HG03064 (cell line): ENCODE data around the gene UPF1.

ENCODE experiments used
- ATAC-seq: cut with Tn5 transposase; IDR thresholded peaks from one replicate; pipeline ENCODE4 v1.9.1; 2021; ENCODE audit warnings: low read depth; ENCODE audit not compliant: unreplicated experiment

UPF1 gene

DNA sequence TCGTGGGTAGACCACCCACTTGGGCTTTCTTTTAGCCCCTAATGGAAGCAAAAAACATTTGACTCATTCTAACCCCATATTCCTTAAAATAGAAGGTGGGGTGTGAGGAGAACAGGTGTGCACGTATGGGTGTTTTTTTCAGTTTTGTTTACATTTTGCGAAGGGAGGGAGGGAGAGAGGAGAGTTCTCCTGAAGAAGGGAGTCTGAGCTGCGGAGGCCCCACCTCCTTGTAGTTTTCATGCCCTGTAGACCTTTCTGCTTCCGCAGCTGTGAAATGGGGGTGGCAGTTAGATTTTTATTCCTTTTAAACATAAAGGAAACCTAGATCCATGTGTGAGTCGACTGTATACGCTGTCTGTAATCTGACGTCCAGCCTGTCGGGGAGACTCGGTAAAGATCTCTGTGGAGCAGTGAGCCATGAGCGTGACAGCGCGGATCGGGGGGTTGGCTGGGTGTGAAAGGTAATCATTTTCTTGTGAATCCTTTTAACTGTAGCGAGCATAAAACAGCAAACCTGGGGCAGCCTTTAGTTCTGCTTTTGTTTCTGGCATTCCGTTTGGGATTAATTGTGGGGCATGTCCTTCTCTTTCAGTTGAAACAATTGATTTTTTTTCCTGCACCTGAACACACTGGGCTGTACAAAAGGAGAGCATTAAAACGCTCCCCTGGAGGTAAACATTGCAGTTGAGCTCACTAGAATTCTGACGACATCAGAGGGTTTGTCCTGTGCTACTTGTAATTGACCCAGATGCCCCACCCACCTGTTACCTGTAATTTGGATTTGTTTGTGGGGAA is 2.3 kb downstream of the UPF1 start:
- ATAC-seq = no peak

DNA sequence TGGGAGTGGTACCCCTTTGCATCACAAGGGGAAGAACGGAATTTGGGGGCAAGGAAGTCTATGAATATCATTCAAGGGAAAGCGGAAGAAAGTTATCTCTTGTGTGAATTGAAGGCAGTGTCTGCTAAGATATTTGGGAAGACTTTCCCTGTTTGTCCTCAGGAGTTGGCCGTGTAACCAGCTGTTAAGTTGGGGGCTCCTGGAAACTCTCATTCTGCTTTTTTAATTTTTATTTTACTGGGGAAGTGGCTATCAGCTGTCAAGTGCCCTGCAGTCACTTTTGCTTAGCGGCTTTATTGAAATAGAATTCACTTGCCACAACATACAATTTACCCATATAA is 2.9 kb downstream of the UPF1 start:
- ATAC-seq = no peak

DNA sequence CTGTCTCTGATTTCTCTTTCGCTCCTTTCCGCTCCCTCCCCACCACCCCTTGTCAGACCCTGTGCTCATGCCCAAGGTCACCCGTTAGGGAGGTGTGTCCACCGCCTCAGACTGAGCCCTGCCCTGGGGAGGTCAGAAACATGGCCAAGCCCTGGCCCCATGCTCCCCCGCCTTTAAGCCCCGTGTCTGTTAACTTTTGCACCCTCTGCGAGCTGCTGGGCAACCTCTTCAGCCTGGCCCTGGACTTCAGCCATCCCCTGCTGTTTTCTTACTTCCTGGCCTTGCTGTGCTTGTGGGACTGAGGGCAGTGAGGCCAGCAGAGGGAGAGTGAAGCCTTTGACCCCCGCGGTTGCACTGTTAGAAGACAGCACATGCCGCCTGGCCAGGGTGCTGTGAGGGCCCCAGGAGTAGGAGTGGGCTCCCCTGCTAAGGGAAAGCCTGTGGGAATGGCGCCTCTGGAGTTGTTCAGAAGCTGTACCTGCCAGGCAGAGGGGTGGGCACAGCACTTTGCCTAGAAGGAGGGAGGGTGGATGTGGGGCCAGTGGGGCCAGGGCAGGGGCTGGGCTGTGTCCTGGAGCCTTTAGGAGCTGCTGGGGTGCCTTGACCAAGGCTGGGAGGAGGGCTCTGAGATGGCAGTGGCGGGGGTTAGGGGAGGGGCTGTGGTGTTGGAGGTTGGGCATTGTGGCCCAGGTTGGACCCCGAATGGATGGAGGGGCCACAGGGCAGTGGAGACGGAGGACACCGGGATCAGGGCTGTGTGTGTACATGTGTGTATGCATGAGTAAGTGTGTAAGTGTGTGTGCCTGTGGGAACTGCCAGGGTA is 7.9 kb downstream of the UPF1 start:
- ATAC-seq = no peak

DNA sequence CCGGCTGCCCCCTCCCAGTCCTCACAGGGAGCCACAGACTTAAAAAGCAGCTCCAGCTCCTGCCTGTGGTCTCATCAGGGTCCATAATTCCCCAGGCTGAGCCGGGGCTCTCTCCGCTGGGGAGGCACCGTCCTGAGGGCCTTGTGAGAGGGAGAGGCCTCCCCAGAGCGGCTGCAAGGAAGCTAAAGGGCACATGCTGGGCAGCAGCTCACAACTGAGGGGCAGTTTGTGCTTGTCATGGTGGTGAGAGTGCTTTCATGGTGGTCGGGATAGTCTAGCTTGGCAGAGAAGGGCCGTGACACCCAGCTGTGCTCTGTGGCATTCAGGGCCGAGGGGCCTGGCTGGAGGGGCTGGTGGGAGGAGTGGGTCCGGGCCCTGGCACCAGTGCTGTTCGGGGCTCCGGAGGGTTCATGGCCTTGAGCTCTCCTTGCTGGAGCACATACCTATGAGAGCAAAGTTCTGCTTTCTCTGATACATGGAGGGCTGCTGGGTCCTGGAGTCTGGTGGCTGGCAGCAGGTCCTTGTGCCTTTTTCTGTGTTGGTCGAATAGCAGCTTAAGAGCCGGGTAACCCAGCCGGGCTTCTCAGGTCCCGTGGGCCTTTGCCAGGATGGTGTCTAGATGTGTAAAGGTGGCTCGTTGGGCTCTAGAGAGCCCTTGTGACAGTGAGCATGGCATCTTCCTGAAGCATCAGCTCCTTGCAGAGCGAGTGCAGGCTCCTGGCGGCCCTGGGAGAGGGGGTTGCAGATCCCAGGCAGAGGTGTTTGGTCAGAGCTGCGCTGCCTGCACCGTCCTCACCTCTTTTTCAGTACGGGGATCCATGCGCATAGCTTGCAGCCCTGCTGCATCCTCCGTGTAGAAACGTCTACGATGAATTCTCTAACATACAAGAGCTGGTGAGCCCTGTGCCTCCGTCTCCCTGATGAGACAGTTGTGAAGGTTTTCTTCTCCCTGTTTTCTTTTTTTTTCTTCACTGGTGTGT is 8.8 kb downstream of the UPF1 start:
- no peak for ATAC-seq

DNA sequence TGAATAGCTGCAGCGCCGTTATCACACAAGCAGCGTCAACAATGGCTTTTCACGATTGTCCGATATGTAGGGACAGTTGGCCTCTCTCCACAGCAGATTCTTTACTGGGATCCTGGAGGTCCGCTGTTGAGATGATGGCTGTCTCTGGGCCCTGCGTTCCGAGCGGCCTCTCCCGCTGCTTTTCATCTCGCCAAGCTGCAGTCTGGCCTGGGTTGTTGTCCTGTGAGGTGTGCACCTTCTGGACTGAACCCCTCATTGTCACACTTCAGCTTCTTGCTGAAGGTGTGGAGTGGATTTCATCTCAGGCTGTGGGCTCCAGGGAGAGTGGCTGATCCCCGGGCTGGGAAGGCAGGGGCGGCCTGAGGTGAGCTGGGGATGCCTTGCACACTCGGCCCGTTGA is 9.6 kb downstream of the UPF1 start:
- ATAC-seq = no peak

DNA sequence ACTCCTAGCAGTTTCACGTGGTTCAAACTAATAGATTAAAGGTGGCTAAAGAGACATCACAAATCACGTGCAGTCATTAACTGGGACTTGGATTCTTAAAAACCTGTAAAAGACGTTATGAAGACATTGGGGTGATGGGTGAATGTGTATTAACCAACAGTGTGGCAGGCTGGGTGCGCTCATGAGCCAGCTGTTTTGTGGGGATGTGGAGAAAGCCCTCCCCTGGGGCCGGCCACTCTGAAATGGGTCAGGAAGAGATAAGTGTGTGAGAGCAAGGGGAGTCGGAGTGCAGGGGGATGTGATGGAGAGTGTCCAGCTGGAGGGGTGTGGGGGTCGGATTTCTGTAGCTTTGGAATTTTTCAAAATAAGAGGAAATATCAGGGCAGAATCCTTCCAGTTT is 10.4 kb downstream of the UPF1 start:
- ATAC-seq = no peak

DNA sequence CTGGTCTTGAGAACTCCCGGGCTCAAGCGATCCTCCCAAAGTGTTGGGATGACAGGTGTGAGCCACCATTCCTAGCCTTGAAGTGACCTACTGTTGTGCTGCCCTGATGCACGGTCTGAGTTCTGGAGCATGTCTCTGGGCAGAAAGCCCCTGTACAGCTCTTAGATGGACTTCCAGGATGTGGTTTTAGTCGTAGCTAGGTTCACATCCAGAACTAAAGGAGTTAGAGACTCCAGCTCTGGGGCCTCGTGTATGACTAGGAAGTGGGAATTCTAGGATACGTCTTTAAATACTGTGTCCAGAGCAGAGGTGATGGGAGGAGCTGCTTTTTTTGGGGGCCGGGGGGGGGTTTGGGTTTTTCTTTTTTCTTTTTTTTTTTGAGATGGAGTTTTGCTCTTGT is 12.2 kb downstream of the UPF1 start:
- no peak for ATAC-seq

DNA sequence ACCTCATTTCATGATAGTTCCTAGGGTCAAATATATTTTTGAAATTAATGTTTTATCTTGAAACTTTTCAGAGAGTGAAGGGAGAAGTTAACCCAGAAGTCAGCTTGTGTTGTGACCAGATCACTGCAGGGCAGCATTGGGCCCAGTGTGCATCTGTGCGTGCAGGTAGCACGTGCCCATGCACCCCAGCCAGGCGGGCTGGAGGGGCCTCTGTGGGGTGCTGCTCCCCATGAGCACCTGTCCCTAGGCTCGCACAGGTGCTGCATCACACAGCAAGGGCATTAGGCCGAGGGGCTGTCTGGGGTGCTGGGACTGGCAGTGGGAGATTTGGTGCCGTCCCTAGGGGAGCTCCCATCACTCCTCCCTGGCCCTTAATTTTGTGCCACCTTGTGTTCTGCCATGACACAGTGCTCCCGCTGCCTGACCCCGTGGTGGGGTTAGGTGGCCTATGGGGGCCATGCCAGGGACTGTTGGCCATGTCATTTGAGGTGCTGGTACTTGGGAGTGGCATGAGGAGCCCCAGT is 13.1 kb downstream of the UPF1 start:
- no peak for ATAC-seq

DNA sequence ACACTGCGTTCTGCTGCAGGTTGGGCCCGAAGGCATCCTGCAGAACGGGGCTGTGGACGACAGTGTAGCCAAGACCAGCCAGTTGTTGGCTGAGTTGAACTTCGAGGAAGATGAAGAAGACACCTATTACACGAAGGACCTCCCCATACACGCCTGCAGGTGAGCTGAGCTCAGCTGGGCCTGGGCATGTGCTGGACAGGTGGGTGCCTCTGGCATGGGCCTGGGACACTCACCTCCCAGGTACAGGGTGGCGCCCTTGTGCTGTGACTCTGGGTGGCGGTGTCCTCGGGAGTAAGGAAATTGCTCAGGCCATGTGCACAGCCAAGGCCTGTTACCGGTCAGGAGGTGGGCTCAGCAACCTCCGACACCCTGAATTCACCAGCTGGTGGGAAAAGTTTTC is 14.2 kb downstream of the UPF1 start:
- ATAC-seq = no peak

DNA sequence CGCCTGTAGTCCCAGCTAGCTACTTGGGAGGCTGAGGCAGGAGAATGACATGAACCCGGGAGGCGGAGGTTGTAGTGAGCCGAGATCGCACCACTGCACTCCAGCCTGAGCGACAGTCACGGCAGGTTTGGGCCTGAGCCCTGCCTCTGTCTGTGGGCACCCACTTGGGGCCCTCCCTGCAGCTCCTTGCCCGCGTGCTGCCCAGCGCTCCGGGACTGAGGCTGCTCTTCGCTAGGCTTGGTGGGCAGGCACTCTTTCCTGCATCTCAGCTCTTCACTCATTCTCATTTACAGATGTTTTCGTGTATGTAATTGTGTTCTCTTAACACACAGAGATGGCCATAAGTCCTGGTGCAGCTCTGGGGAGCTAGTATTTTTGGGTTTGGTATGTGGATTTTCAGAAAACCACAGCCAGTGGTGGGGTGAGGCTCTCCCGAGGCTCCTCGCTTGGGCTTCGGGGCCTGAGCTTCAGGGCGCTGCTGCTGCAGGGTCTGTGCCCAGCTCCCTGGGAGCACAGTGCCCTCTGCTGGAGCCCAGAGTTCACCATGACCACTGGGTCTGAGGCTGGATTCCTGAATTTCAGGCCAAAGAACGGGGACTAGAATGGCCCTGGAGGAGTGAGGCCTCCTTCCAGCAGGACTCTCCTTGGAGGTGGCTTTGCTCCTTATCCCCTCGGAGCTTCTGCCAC is 15.2 kb downstream of the UPF1 start:
- ATAC-seq = no peak

DNA sequence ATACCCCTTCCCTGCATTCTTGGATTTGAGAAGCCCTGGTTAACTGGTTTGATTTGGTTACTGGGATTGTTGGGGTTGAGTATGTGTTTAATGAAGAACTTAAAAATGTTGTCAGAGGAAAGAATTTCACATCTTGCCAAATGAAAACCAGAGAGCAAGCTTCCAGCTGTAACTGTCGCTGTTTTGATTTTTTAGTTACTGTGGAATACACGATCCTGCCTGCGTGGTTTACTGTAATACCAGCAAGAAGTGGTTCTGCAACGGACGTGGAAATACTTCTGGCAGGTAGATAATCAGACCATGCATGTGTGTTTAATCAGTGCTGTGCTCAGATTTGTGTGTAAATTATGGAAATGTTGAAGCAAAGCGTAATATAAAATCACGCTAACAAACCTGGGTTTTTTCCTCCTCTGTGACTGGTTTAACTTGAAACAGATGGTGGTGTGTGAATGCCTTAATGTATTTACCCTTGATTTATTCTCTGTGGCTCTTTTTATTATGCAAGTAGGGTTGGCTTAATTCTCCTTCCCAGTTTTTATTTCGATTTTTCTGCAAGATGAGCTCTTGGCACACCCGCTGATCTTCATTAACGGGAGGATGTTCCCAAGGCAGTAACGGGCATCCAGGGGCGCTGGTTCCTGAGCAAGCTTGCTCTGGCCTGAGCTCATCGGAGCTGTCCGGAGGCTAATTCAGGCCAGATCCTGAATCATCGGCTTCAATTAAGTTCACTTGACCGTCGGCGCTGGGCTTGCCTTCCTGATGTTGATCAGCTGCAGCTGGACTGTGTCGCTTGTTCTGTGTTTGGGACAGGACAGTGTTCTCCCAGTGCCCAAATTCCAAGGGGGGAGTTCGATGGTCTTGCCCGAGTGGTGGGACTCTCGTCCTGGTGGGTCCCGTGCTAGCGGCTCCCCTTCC is 16.0 kb downstream of the UPF1 start:
- no peak for ATAC-seq

DNA sequence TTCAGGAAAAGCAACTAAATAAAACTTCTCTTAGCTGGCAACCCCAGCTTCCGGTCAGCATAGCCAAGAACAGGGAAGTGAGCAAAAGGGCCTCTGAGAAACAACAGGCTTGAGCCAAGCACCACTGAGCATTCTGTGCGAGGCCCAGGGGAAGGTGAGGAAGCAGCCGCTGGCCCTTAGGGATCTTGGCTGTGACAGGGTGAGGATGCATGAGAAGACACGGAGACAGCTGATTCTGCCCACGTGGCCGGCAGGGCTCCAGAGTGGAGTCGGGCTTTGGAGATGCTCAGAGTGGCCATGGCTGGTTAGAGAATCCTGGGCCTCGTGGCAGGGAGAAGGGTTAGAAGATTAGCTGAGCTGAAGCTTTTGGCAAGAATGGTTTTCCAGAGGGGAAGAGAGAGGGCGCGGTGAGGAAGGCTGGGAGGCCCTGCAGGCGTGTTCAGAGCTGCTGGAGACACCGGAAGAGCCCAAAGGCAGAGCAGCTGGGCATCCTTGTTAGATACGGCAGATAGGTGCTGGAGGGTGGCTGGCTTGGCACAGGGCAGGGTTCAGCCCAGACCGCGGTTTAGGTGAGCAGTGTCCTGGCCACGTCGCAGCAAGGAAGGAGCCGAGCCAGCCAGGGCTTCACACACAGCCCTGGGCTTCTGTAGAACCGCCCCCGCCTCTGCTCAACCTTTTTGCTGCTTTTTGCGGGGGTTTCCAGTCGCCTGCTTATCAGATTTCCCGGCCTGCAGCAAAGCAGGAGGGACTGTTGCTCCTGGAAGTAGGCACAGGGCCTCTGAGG is 17.3 kb downstream of the UPF1 start:
- ATAC-seq = no peak

DNA sequence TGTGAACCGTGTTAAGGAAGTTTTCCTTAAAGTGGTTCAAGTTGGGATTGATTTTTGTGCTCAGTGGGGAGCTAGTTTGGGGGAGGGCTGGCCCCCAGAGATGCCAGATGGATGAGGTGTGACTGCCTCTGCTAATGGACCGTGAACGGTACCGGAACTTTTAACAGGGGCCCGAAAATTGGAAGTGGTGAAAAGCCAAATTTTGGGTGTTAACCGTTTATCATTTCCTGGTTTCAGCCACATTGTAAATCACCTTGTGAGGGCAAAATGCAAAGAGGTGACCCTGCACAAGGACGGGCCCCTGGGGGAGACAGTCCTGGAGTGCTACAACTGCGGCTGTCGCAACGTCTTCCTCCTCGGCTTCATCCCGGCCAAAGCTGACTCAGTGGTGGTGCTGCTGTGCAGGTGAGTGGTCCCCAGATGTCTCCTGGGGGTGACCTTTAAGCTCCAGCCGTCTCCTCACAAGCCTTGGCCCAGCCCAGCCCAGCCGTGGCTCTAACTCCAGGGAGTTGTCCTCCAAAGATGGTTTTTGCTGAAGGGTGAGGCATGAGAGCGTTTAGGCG is 18.2 kb downstream of the UPF1 start:
- ATAC-seq = no peak

DNA sequence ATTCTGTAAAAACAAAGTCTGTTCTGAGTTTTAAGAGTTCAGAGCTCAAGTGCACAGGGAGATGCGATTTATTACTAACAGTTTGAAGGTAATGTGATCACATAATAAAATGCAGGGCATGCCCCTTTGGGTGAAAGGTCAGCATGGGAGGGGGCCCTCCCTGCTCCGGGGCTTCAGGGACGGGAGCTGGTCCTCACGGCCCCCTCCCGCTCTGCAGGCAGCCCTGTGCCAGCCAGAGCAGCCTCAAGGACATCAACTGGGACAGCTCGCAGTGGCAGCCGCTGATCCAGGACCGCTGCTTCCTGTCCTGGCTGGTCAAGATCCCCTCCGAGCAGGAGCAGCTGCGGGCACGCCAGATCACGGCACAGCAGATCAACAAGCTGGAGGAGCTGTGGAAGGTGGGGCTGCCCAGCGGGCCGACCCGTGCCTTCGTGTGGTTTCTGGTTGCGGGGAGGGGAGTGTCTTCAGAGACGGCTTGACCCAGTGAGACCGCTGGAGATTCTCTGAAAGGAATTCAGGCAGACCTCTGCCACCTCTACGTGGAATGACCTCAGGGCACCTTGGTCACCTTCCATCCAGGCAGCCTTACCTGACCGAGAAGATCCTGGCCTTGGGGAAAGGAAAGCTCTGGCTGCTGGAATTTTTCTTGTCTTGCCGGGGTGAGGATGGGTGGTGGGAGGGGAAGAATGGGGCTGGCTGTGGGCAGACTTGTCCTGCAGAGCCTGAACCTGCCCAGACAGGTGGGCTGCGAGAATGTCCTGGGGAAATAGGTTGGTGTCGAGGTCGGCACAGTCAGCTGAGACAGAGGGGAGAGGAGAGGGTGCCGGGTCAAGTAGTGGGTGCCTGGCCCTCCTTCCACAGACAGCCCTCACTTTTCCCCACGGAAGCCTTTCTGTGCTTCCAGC is 19.0 kb downstream of the UPF1 start:
- no peak for ATAC-seq

DNA sequence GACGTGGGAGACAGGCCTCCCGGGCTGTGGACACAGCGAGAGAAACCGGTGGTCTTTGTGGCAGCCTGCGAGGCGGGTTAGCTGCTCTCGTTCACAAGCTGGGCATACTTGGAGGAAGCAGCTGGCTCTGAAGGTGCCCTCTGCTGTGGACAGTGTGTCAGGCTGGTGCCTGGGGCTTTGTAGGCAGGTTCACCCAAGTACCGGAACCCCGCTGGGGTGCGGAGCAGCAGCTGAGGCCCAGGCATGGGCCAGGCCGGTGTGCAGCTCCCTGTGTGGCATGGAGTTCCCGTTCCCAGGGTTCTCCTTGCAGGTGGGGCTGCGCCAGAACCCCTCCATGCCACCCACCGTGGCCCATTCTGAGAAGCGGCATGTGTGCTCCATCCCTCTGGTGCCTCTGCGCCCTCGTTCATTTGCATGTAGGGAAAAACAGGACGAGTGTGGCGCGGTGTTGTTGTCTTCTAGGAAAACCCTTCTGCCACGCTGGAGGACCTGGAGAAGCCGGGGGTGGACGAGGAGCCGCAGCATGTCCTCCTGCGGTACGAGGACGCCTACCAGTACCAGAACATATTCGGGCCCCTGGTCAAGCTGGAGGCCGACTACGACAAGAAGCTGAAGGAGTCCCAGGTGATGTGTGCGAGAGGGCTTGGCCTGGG is 20.0 kb downstream of the UPF1 start:
- ATAC-seq = no peak

DNA sequence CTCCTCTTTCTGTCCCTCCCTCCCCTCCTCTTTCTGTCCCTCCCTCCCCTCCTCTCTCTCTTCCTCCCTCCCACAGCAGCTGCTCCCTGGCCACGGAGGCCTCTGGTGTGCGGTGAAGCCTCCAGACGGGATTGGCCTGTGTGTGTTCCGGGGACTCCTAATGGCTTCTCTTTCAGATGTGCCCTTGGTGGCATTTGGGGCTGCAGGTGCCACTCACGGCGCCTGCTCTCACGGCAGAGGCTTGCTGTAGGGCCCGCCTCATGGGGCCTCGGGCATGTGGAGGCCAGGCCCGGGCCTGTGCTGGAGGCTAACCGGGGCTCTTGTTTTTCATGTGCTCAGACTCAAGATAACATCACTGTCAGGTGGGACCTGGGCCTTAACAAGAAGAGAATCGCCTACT is 20.9 kb downstream of the UPF1 start:
- ATAC-seq = no peak
